Spleen (tissue), 7 donors: ENCODE data around the gene DRICH1.

Experiments used
- CTCF ChIP-seq, 11 experiments: fragments of 200-600 bp in 7 of 11; fragments of 450-650 bp in 4 of 11; sonication (generic) in 4 of 11; IDR thresholded peaks in 8 of 11; conservative IDR thresholded peaks in 3 of 11; 1 replicate in 7 of 11; 2 replicates in 4 of 11; pipeline versions ENCODE4 v1.4.0 to v1.8.0; 2016 to 2021; ENCODE audit warnings: antibody characterized with exemption in 11 of 11, inconsistent platforms in 4 of 11, mild to moderate bottlenecking in 1 of 11
- POLR2A ChIP-seq, 3 donors: fragments of 450-650 bp; IDR thresholded peaks; one replicate each; pipeline ENCODE4 v1.5.1; 2017; ENCODE audit warnings: antibody characterized with exemption in 3 of 3, mild to moderate bottlenecking in 1 of 3
- donor health status: DM: no; HTN: no; CAD: no; lungs with moderate emphysema.
- donor health status: DM: no; HTN: no; CAD: no.
- donor health status: DM: no; HTN: no; CAD: no.

DNA sequence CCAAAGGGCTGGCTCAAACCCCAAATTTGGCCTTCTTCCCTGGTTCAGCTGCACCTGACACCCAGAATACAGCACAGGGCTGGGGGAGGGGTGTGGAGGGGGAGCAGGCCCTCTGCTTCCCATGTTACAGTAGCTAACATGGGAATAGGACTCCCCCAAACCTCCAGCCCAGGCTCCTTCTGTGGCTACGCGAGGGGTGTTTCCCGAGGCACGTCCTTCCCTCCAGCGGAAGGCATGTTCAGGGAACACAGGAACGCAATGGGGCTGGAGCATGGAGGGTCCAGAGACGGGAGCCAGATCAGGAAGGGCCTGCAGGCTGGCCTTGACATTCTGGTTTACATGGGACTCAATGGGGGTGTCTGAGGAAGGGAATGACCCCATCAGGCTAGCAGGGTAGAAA lies 40.3 kb downstream of the DRICH1 start:
- TF ChIP-seq POLR2A (IDR thresholded peaks at IDR 0.05), result no peak
- no peak for TF ChIP-seq CTCF (IDR thresholded peaks at IDR 0.05 in 8 of 11, conservative IDR thresholded peaks at IDR 0.05 in 3 of 11)
